GM23338 (cell line): ENCODE measurements around the gene CCDC120. TPM values are rescaled to one million over a fixed set of nuclear protein-coding genes. Genes with fewer than 3 reads are reported as not detected.

Source experiments
- ATAC-seq: fragments of 200-7000 bp; cut with Tn5 transposase; 3 replicates; pipeline ENCODE4 v1.9.1; 2020
- DNase-seq: peaks from one replicate; pipeline ENCODE4 v3.0.0-alpha.2; 2015; ENCODE audit warnings: low spot score
- H2AFZ ChIP-seq: fragments of 200-600 bp; sonication (generic); 2 replicates; pipeline ENCODE4 v1.8.0; 2016; ENCODE audit warnings: antibody characterized with exemption, mild to moderate bottlenecking, moderate library complexity
- H3F3A ChIP-seq: fragments of 200-600 bp; sonication (generic); replicated peaks from 2 replicates; pipeline ENCODE4 v1.8.0; 2017; ENCODE audit warnings: antibody characterized with exemption, mixed run types, low read depth
- H3K27ac ChIP-seq: fragments of 200-600 bp; sonication (generic); 2 replicates; pipeline ENCODE4 v1.6.1; 2016; ENCODE audit warnings: low read depth
- H3K27me3 ChIP-seq: fragments of 200-600 bp; sonication (generic); 2 replicates; pipeline ENCODE4 v1.8.0; 2016; ENCODE audit warnings: mild to moderate bottlenecking, mixed run types, moderate library complexity; ENCODE audit not compliant: insufficient read depth
- H3K36me3 ChIP-seq: fragments of 200-600 bp; sonication (generic); 2 replicates; pipeline ENCODE4 v1.8.0; 2016; ENCODE audit warnings: mild to moderate bottlenecking; ENCODE audit not compliant: insufficient read depth
- H3K4me1 ChIP-seq: fragments of 200-600 bp; sonication (generic); 2 replicates; pipeline ENCODE4 v1.8.0; 2016; ENCODE audit warnings: mild to moderate bottlenecking, moderate library complexity; ENCODE audit not compliant: insufficient read depth
- H3K4me2 ChIP-seq: fragments of 200-600 bp; sonication (generic); 2 replicates; pipeline ENCODE4 v1.7.1; 2017; ENCODE audit warnings: mixed run types
- H3K4me3 ChIP-seq: fragments of 200-600 bp; sonication (generic); 2 replicates; pipeline ENCODE4 v1.6.1; 2016; ENCODE audit warnings: mixed run types
- H3K79me2 ChIP-seq: fragments of 200-600 bp; sonication (generic); replicated peaks from 2 replicates; pipeline ENCODE4 v1.8.0; 2017; ENCODE audit warnings: mild to moderate bottlenecking; ENCODE audit not compliant: insufficient read depth
- H3K9me2 ChIP-seq: fragments of 200-600 bp; sonication (generic); 2 replicates; pipeline ENCODE4 v1.8.0; 2017; ENCODE audit not compliant: insufficient read depth
- H4K20me1 ChIP-seq: fragments of 200-600 bp; sonication (generic); replicated peaks from 2 replicates; pipeline ENCODE4 v1.8.0; 2017; ENCODE audit warnings: mild to moderate bottlenecking; ENCODE audit not compliant: insufficient read depth
- H3K27ac Mint-ChIP-seq: 2 replicates; pipeline ENCODE4 v1.8.0; 2020; ENCODE audit warnings: inconsistent platforms, mild to moderate bottlenecking, moderate library complexity, mixed read lengths
- H3K27me3 Mint-ChIP-seq: 3 replicates; pipeline ENCODE4 v1.8.0; 2022; ENCODE audit warnings: low read depth, mild to moderate bottlenecking, moderate library complexity, mixed read lengths, inconsistent platforms; ENCODE audit not compliant: insufficient read depth, poor library complexity
- H3K36me3 Mint-ChIP-seq: 3 replicates; pipeline ENCODE4 v1.8.0; 2021; ENCODE audit warnings: low read depth, mild to moderate bottlenecking, inconsistent platforms, moderate library complexity, mixed read lengths
- H3K4me1 Mint-ChIP-seq: 3 replicates; pipeline ENCODE4 v1.8.0; 2020; ENCODE audit warnings: mild to moderate bottlenecking, inconsistent platforms, mixed read lengths
- H3K4me3 Mint-ChIP-seq: 3 replicates; pipeline ENCODE4 v1.8.0; 2021; ENCODE audit warnings: moderate library complexity, mild to moderate bottlenecking, inconsistent platforms, mixed read lengths
- H3K9me3 Mint-ChIP-seq: 3 replicates; pipeline ENCODE4 v1.8.0; 2020; ENCODE audit warnings: moderate library complexity, mild to moderate bottlenecking, inconsistent platforms, mixed read lengths
- CTCF ChIP-seq, 2 experiments: fragments of 200-600 bp in 1 of 2; sonication (generic) in 1 of 2; conservative IDR thresholded peaks; 2 replicates each; pipeline versions ENCODE4 v1.5.1 to v1.6.1; 2016 to 2017; ENCODE audit warnings: antibody characterized with exemption in 2 of 2, low read depth in 2 of 2, mild to moderate bottlenecking in 2 of 2, moderate library complexity in 1 of 2
- EZH2 ChIP-seq: fragments of 200-600 bp; sonication (generic); IDR thresholded peaks from one replicate; pipeline ENCODE4 v1.8.0; 2017; ENCODE audit warnings: antibody characterized with exemption, mild to moderate bottlenecking, low read depth; ENCODE audit not compliant: unreplicated experiment
- JUNB ChIP-seq: IDR thresholded peaks from one replicate; pipeline ENCODE4 v1.6.1; 2016; ENCODE audit warnings: antibody characterized with exemption; ENCODE audit not compliant: unreplicated experiment
- NANOG ChIP-seq: IDR thresholded peaks from 2 replicates; pipeline ENCODE4 v1.6.1; 2016; ENCODE audit warnings: antibody characterized with exemption, borderline replicate concordance
- POLR2AphosphoS5 ChIP-seq: IDR thresholded peaks from 2 replicates; pipeline ENCODE4 v1.6.1; 2016; ENCODE audit warnings: antibody characterized with exemption, low read depth
- STAT1 ChIP-seq: IDR thresholded peaks from one replicate; pipeline ENCODE4 v1.6.1; 2016; ENCODE audit warnings: antibody characterized with exemption; ENCODE audit not compliant: unreplicated experiment
- ZNF331 ChIP-seq: fragments of 250-450 bp; sonication (Bioruptor Pico); IDR thresholded peaks from 2 replicates; pipeline ENCODE4 v1.5.0; 2020; ENCODE audit warnings: low read depth, mild to moderate bottlenecking, moderate library complexity
- ZNF462 ChIP-seq: fragments of 250-450 bp; sonication (Bioruptor Pico); IDR thresholded peaks from 2 replicates; pipeline ENCODE4 v1.5.0; 2020; ENCODE audit warnings: mild to moderate bottlenecking, moderate library complexity
- polyA plus RNA-seq: library from polyadenylated mRNA; unstranded; fragments of >200 nt; fragmentation: Nextera tagmentation; extraction: Ambion mirVana; gene quantifications from 2 replicates; pipeline ENCODE4 v1.2.1, GENCODE V29; 2016
- total RNA-seq: library from RNA; depleted of rRNA; stranded (reverse); fragments of >200 nt; shearing (Covaris generic); gene quantifications from 2 replicates; pipeline ENCODE4 v1.2.3, GENCODE V29; 2014

CCDC120 gene
- total and polyA plus RNA-seq, 2 experiments from 2014 or later, result 3.3 to 9.9 TPM

GRCh38 chrX:49071877-49072711 lies 13.3 kb downstream of the CCDC120 start:
- no peaks in the 10 kb centered on the region for H3K4me1 ChIP-seq
- Mint-ChIP-seq H3K27me3 (peaks cover 13% of the 10 kb centered on the region), H3K4me3 (peak overlapping the region; percentile 85), H3K4me1 (peaks cover 14% of the 10 kb centered on the region), H3K36me3 (no peaks in the 10 kb centered on the region), H3K9me3 (no peaks in the 10 kb centered on the region; the same call in 1 of the 3 replicates), H3K27ac (peak overlapping the region; percentile 78; the same call in 1 of the 2 replicates)
- H3K4me3 ChIP-seq, result peak overlapping the region; percentile 83
- peak; percentile 86 for ATAC-seq
- H3F3A ChIP-seq, result no peaks in the 10 kb centered on the region
- H2AFZ ChIP-seq, result no peak overlapping the region
- peaks cover 4% of the 10 kb centered on the region; the same call in 1 of the 2 replicates for H3K79me2 ChIP-seq
- peak; percentile 87 for DNase-seq
- H3K4me2 ChIP-seq, result peak overlapping the region; percentile 84
- no peak overlapping the region for H3K27ac ChIP-seq
- no peaks in the 10 kb centered on the region for H3K27me3 ChIP-seq
- H3K9me2 ChIP-seq, result no peaks in the 10 kb centered on the region
- H4K20me1 ChIP-seq, result no peaks in the 10 kb centered on the region
- H3K36me3 ChIP-seq, result no peaks in the 10 kb centered on the region
- TF ChIP-seq ZNF331 (CRISPR knock-in tag) (no peak), NANOG (no peak), EZH2 (no peak), POLR2AphosphoS5 (no peak), ZNF462 (no peak), JUNB (no peak), CTCF (conservative IDR thresholded peaks at IDR 0.05; ENCODE audit: low read depth in 2 of 2) (no peak), STAT1 (no peak)
